Activated gamma-delta T cell (primary cell): Measurements from ENCODE around the gene DPYSL4.

Experiments used
- DNase-seq: peaks from one replicate; lab custom pipeline; 2025; lab: John Stamatoyannopoulos, UW

The DPYSL4 gene

GRCh38 chr10:132228616-132229015 lies 41.9 kb downstream of the DPYSL4 start:
- DNase-seq = no peak

GRCh38 chr10:132229096-132229495 lies 42.3 kb downstream of the DPYSL4 start:
- no peak for DNase-seq

- DNase-seq = no peak
Observed at GRCh38 chr10:132229834-132230556, 43.2 kb downstream of the DPYSL4 start.

- no peak for DNase-seq
Observed at GRCh38 chr10:132230557-132231210, 43.9 kb downstream of the DPYSL4 start.

- DNase-seq = no peak
Observed at GRCh38 chr10:132231656-132232022, 44.9 kb downstream of the DPYSL4 start.

- no peak for DNase-seq
Observed at GRCh38 chr10:132232023-132232951, 45.5 kb downstream of the DPYSL4 start.

GRCh38 chr10:132232981-132233380 lies 46.2 kb downstream of the DPYSL4 start:
- no peak for DNase-seq

GRCh38 chr10:132233501-132234085 lies 46.8 kb downstream of the DPYSL4 start:
- no peak for DNase-seq

GRCh38 chr10:132234860-132235259 lies 48.1 kb downstream of the DPYSL4 start:
- DNase-seq = no peak

GRCh38 chr10:132236161-132236560 lies 49.4 kb downstream of the DPYSL4 start:
- DNase-seq = no peak

- no peak for DNase-seq
Observed at GRCh38 chr10:132236881-132237280, 50.1 kb downstream of the DPYSL4 start.

GRCh38 chr10:132237396-132237795 lies 50.6 kb downstream of the DPYSL4 start:
- no peak for DNase-seq

- DNase-seq = no peak
Observed at GRCh38 chr10:132237871-132238270, 51.1 kb downstream of the DPYSL4 start.

GRCh38 chr10:132238371-132239125 lies 51.8 kb downstream of the DPYSL4 start:
- no peak for DNase-seq

- no peak for DNase-seq
Observed at GRCh38 chr10:132239126-132240031, 52.6 kb downstream of the DPYSL4 start.

- DNase-seq = no peak
Observed at GRCh38 chr10:132240156-132240555, 53.4 kb downstream of the DPYSL4 start.

- no peak for DNase-seq
Observed at GRCh38 chr10:132240581-132240980, 53.8 kb downstream of the DPYSL4 start.

- no peak for DNase-seq
Observed at GRCh38 chr10:132241086-132241485, 54.3 kb downstream of the DPYSL4 start.

GRCh38 chr10:132241496-132241895 lies 54.7 kb downstream of the DPYSL4 start:
- DNase-seq = no peak

GRCh38 chr10:132242103-132242840 lies 55.5 kb downstream of the DPYSL4 start:
- no peak for DNase-seq
